NCI-H2107 treated with DMSO at 0.1 percent for 48 hours (cell line): ENCODE results near the gene KIF4B.

ENCODE experiments used
- DNase-seq: peaks from one replicate; lab custom pipeline; 2025; ENCODE audit not compliant: unreplicated experiment; lab: John Stamatoyannopoulos, UW

The KIF4B gene

DNA sequence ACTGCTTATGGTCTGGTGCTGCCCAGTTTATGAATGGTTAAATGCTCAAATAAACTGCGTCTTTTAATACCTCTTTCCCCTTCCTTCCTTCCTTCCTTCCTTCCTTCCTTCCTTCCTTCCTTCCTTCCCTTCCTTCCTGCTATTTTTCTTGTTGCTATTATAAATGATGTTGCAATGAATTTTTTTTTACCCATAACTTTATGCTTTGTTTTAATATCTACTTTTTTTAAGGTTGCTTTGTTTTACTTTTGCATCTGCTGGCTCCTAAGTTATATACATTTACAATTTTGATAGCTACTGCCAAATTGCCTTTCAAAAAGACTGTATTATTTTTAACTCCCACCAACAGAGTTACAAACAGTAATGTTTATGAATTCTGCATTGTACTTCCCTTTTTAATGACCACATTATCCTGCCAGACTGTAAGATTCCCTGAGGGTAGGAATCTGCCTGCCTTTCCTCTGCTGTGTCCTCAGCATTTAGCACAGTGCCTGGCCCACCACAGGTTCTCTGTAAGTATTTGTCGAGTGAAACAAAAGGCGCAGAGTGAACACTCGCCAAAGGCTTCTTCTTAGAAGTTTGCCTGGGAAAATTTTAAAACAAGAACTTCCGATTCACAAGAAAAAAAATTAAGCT lies 36.9 kb downstream of the KIF4B start:
- no peak for DNase-seq

DNA sequence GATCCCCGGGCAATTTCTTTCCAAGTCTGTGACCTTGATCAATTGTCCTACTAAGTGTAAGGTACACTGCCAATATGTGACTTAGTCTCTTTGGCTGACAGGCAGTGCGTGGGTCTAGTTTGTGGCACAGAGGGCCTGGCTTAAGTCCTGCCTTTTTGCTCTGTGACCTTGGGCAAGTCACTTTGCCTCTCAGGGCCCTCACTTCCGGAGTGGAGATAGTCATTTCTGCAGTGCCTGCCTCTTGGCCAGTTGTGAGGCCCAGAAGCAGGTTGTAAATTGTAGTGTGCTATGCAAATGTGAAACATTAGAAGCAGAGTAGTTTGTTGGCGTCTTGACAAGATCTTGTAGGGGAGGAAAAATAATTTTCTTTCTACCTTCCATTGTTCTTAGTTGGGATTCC lies 39.0 kb downstream of the KIF4B start:
- no peak for DNase-seq

DNA sequence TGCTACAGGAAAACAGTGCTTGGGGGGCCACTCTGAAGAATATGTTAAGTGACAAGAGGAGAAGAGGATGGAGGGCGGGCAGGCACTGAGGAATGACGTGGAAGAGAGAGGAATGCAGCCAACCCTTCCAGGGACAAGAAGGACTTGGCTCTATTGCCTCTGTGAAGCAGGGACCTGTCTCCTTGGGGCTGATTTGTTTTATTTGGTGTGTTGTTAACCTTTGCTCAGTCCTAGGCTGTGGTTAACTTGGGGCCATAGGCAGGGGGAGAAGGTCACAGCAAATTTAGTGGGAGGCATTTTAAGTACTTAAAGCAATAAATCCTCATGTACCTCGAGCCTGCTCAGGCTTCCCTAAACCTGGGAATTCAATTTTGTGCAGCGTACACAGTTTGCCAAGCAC lies 39.9 kb downstream of the KIF4B start:
- DNase-seq: no peak

DNA sequence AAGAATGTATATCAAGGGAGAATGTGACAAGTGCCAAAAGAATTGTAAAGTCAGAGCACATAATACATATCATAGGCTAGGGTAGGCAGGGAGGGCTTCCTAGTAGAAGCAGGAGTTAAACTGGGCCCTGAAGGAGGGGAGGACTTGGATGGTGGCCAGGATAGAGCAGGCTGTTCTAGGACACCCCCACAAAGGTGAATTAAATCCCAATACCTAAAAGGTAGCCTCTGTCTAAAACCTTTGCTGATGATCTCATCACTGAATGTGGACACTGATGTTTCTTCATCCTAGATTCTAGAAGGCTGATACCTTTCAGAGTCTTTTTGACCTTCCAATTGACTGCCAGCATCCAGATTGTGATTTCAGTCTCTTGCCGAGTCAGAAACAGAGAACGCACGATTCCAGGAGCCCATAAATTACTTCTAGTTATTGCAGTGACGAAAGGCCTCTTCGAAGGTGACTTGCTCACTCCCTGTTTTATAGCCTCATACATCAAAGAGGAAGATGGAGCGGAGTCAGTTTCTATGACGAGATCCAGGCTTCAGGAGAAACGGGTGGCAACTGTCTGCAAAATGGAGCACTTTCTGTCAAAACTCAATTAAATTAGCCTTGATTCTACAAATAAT lies 43.2 kb downstream of the KIF4B start:
- DNase-seq: no peak

DNA sequence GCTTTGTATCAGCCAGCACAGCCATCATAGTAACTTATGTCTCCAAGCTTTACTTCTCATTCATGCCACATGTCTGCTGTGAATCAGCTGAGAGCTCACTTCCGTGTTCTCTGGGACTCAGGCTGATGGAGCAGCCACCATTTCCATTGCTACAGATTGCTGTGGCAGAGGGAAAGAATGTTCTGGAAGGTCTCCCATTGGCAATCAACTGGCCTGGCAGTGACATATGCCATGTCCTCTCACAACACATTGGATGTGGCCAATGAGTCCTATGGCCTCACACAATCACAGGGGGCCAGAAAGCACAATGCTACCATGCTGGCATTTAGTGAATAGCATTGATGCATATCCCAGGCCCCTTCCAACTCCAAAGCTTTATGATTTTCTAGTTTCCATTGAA lies 44.1 kb downstream of the KIF4B start:
- DNase-seq: no peak

DNA sequence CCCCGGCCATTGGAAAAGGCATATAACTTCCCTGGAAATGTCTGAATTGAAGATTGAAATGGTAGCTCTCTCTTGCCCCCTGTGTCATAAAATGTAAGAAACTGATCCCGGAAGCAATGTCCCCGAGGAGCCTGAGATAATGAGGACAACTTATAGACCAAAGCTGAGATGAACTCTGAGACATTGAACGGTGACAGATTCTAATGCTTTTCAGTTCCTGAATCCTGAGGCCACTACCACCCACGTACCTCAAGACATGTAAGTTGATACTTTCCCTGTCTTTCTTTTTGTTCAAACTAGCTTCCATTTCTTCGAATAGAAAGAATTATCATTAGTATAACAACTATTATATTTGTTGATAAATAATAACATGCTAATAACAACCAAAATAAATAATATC lies 51.0 kb downstream of the KIF4B start:
- DNase-seq: no peak

DNA sequence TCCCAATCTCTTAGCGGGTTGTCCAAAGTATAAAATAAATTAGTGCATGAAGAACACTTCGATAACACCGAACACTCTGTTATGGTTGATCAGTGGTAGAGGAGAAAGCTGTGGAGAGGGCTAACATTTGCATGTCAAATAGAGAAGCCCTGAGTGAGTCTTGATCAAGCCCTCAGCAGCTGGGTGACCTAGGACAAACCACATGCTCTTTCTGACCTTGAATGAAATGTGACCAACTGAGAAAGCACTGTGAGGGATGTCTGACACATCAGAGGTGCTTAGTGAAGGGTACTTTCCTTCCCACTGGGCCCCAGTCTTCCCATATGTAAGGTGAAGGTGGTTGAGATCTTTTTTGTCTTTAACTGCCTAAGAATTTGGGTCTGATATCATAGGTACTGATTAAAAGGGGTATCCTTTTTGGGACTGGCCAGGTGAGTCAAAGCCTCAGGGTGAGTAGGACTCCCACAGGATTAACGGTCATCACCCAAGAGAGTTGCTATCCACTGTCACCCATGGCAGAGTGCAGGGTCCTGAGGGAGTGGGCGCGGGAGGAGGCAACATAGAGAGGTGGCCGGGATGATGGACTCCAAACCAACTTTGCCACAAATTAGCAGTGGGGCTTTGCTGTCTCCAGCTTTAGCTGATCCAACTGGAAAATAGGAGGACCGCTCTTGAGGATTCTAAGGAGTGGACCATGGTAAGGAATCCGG lies 53.5 kb downstream of the KIF4B start:
- DNase-seq: no peak
